HG02642 (cell line): ENCODE results near the gene GNG11.
"Not testable (repeated sequence)": the region's sequence is repeated elsewhere in the genome, so short reads cannot be mapped to it uniquely, and the experiment has no call there.

Source experiments
- ATAC-seq: cut with Tn5 transposase; IDR thresholded peaks from one replicate; pipeline ENCODE4 v1.9.1; 2021; ENCODE audit warnings: mild to moderate bottlenecking; ENCODE audit not compliant: unreplicated experiment, poor library complexity

Gene GNG11

GRCh38 chr7:93910076-93910994 lies 11.2 kb upstream of the GNG11 start:
- ATAC-seq = no peak

DNA sequence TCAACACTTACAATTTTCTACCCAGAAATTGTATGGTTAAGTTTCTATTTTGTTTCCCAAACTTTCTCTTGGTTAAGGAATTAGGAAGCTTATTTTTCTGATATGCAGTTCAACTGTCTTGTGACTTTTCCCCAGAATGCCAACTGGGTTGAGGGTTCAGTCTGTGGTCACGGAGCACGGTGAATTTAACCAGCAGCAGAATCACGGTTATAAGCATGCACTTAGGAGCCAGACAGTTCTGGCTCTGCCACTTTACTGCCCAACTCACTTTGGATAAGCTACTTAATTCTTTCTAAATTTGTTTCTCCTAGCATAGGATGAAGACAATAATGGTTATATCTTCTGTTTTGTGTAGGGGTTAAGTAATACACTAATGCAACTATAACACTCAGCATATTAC lies 10.3 kb upstream of the GNG11 start:
- not testable (repeated sequence) for ATAC-seq

DNA sequence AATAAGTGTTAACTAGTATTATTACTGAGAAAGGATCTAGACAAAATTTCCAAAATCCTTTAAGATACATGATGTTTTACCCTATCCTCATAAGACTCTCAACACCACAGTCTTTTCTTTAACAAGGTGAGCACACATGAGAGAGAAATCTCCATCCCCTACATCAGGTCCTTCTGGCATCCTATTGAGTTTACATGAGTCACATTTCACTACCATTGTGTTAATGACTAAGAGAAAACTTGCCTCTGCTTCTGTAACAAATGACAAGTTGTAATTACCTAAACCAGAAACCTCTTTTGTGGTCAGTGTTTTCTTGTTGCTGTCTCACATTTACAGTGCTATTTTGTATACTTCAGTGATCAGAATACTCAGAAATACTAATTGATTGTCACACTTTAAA lies 9.9 kb upstream of the GNG11 start:
- not testable (repeated sequence) for ATAC-seq

- no peak for ATAC-seq
These were observed 8.3 kb upstream of the GNG11 start for GRCh38 chr7:93913197-93913596.

GRCh38 chr7:93914581-93915066 lies 6.9 kb upstream of the GNG11 start:
- ATAC-seq = no peak

DNA sequence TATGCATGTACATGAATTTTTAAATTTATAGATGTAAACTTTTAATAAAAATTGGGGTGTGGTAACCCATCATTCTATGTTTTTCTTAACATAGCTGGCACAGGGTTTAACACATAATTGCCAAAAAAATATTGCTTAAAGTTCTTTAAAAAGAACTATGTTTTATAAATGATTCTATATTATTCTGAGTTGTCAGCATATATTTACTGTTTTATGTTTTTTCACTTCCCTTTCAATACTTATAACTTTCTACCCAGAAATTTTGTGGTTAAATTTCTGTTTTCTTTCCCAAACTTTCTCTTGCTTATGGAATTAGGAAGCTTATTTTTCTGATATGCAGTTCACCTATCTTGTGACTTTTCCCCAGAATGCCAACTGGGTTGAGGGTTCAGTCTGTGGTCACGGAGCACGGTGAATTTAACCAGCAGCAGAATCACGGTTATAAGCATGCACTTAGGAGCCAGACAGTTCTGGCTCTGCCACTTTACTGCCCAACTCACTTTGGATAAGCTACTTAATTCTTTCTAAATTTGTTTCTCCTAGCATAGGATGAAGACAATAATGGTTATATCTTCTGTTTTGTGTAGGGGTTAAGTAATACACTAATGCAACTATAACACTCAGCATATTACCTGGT lies 6.2 kb upstream of the GNG11 start:
- ATAC-seq = not testable (repeated sequence)

- not testable (repeated sequence) for ATAC-seq
These were observed 5.6 kb upstream of the GNG11 start for GRCh38 chr7:93915888-93916287.

DNA sequence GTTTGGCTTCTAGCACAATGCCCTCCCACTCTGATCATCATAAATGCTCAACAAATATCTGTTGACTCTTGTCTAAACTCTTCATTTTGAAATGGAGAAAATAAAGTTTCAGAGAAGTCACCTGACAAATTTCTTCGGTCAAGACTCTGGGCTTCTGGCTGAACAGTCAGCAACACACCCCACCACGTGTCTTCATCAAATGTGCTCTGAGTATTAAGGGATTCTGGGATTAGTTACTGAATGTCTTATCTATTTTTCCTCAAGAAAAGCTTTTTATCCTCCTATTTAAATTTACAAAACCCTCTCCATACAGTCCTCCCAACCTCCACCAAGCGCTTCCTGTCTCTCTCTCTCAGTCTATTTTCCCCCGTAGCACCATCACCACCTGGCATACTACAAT lies 5.2 kb upstream of the GNG11 start:
- ATAC-seq = not testable (repeated sequence)

- ATAC-seq = no peak
These were observed 896 bp upstream of the GNG11 start for GRCh38 chr7:93920496-93921182.

DNA sequence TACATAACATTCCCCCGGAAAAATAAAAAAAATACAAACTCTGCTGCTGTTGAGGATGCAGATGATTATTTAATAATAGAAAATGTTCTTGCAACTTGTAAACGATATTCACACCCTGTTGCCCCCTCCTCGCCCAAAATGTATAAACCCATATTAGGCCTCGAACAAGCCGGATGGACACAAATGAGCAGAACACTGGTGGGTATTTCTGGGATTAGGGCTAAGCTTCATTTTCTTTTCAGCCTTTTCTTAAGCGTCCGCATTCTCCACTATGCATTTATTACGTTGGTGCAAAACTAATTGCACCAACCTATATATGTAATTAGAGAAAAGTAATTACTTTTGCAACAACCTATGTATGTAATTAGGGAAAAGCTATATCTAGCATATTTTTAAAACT lies 349 bp upstream of the GNG11 start:
- ATAC-seq = no peak

GRCh38 chr7:93923296-93923695 lies 1.8 kb downstream of the GNG11 start:
- no peak for ATAC-seq

DNA sequence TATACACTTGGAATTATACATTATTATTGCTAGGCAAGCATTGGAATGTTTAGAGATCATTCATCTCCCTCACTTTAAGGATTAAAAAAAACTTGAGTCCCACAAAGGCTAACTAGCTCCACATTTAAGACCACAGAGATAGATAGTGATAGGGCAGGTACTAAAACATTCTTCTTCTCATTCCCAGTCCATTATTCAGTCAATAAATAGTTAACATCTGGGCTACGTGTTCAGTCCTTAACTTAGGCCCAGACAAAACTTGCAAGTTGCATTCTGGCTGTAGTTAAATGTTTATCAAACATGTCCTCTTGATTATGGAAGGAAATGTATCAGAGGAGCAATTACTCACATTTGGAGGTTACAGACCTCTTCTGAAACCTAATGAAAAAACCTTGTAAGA lies 2.4 kb downstream of the GNG11 start:
- no peak for ATAC-seq

DNA sequence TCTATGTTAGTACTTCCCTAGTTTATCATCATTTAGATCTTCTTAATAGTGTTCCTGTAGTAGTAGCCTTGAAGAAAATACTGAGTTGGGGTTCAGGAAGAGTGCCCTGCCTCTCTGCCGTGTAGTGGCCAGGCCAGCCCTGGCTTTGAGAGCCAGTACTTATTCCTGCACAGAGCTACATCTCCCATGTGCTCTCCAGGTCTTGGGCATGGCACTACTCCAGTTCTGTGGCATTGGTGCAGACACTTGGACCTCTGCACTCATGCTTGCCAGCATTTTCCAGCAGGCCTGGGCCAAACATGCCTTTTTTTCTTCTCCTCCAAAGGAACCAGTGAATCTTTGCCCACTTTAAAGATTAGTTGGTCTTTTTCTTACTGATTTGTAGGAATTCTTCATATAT lies 5.3 kb downstream of the GNG11 start:
- no peak for ATAC-seq

GRCh38 chr7:93927585-93927984 lies 6.0 kb downstream of the GNG11 start:
- no peak for ATAC-seq

DNA sequence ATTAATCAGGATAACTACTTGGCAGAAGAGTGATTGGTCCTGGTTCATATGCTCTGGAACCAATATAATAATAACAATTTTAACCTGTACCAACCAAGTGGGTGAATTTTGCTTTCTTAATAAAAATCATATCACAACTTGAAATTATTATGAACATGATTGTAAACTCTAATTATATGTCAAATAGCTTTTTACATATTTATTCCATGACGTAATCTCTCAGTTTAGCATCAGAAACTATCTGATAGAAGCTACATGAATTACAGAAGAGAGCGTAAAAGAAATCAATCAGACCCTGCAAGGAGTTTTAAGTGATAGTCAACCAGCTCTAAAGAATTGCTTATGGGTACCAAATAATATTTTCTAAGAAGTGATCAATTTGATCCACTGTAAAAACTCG lies 10.1 kb downstream of the GNG11 start:
- no peak for ATAC-seq

GRCh38 chr7:93933156-93933555 lies 11.6 kb downstream of the GNG11 start:
- no peak for ATAC-seq

DNA sequence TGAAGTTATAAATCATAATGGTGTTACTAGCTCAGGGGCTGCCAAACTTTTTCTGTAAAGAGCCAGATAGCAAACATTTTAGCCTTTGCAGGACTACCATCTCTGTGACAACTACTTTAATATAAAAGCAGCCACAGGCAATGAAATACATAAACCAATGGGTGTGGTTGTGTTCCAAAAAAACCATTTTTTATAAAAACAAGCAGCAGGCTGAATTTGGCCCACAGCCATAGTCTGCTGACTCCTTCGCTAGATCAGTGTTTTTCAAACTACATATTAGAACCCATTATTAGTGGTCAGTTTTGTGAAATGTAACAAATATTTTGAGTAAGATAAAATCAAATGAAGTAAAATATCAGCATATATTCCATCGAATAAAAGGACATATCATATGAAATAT lies 13.6 kb downstream of the GNG11 start:
- no peak for ATAC-seq

DNA sequence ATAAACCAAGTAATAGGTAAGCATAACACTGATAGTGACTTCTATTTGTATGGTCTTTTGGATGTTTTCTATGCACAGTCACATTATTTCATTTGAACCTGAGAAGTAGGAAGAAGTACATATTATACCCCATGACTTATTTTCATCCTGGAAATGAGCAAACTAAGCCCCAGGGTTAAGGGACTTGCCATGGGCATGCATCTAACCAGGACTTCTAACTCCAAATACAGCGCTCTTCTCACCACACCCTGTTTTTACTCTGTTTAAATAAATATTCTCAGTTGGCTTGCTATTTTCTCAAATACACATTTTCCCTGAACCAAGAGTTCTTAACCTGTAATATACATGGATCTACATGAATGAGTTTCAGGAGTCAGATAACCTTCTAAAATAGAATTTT lies 16.3 kb downstream of the GNG11 start:
- no peak for ATAC-seq

DNA sequence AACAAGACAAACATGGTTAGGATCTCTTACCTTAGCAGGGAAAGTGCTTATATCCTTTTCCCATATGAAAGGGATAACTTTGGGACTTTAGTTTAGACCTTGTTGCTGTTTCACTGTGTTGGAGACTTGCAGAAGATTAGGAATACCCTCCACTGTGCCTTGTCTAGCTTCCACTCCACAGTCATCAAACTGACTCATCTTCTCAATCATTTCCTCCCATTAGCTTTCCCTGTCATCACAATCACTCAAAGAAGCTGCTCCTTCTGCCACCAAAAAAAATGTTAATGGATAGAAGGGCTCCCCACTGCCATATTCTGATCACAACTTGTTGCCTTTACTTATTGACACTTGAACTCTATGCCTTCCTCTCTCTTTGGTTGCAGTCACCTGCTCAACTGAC lies 16.8 kb downstream of the GNG11 start:
- no peak for ATAC-seq

DNA sequence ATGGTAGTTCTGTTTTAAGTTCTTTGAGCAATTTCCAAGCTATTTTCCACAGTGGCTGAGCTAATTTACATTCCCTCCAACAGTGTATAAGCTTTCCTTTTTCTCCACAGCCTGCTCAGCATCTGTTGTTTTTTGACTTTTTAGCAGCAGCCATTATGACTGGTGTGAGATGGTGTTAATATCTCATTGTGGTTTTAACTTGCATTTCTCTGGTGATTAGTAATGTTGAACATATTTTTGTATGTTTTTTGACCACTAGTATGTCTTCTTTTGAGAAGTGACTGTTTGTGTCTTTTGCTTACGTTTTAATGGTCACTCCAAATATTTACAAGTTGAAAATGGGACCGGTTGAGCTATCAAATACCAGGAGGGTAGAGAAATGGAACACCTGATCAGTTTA lies 20.4 kb downstream of the GNG11 start:
- no peak for ATAC-seq
